Skeletal muscle tissue (tissue), 4 donors: ENCODE measurements around the gene PACRG. TPM values are rescaled to one million over a fixed set of nuclear protein-coding genes. Genes with fewer than 3 reads are reported as not detected.

Experiments
- H3K27ac ChIP-seq: one replicate; pipeline ENCODE4 v1.7.0; 2013; ENCODE audit warnings: mild to moderate bottlenecking, low read depth, low read length, inconsistent platforms
- H3K27me3 ChIP-seq, 3 donors: one replicate each; pipeline ENCODE4 v1.7.0; 2013; ENCODE audit warnings: low read length in 3 of 3; ENCODE audit not compliant: control insufficient read depth in 3 of 3, insufficient read depth in 3 of 3
- H3K36me3 ChIP-seq, 3 donors: one replicate each; pipeline ENCODE4 v1.7.0; 2013; ENCODE audit warnings: low read length in 3 of 3; ENCODE audit not compliant: control insufficient read depth in 3 of 3, insufficient read depth in 3 of 3
- H3K4me1 ChIP-seq, 3 donors: one replicate each; pipeline ENCODE4 v1.7.0; 2013; ENCODE audit warnings: low read length in 3 of 3, mild to moderate bottlenecking in 3 of 3; ENCODE audit not compliant: control insufficient read depth in 3 of 3, insufficient read depth in 3 of 3
- H3K4me3 ChIP-seq, 3 donors: one replicate each; pipeline ENCODE4 v1.7.0; 2013; ENCODE audit warnings: low read length in 3 of 3
- H3K9ac ChIP-seq, 3 donors: one replicate each; pipeline ENCODE4 v1.7.0; 2013; ENCODE audit warnings: low read length in 3 of 3, mild to moderate bottlenecking in 3 of 3, moderate library complexity in 2 of 3, low read depth in 1 of 3
- H3K9me3 ChIP-seq, 3 donors: one replicate each; pipeline ENCODE4 v1.7.0; 2013; ENCODE audit warnings: low read length in 3 of 3; ENCODE audit not compliant: control insufficient read depth in 3 of 3
- total RNA-seq: library from RNA; depleted of rRNA; stranded (reverse); fragments of >200 nt; gene quantifications from one replicate; pipeline ENCODE4 v1.2.3, GENCODE V29; 2014
- donor health status: Osteomylitis.

The PACRG gene
- total RNA-seq, 1 donor from 2014 or later, result 1.0 TPM

- Histone ChIP-seq H3K9ac (no peak overlapping the region), H3K27ac (no peak overlapping the region), H3K36me3 (no peaks in the 10 kb centered on the region), H3K4me1 (peaks cover 0 to 7% (median 2%) of the 10 kb centered on the region in 3 donors), H3K9me3 (no peaks in the 10 kb centered on the region), H3K4me3 (no peak overlapping the region), H3K27me3 (no peaks in the 10 kb centered on the region)
Observed at GRCh38 chr6:162688751-162689345, 38.9 kb upstream of the PACRG start.

GRCh38 chr6:162690158-162690557, 37.6 kb upstream of the PACRG start:
- no peaks in the 10 kb centered on the region for H3K36me3 ChIP-seq
- peaks cover 0 to 7% (median 2%) of the 10 kb centered on the region in 3 donors for H3K4me1 ChIP-seq
- H3K9ac ChIP-seq, result no peak overlapping the region
- H3K4me3 ChIP-seq, result no peak overlapping the region
- no peak overlapping the region for H3K27ac ChIP-seq
- H3K27me3 ChIP-seq, result no peaks in the 10 kb centered on the region
- H3K9me3 ChIP-seq, result no peaks in the 10 kb centered on the region

GRCh38 chr6:162697872-162698403, 29.8 kb upstream of the PACRG start:
- peaks cover 0 to 3% (median 0%) of the 10 kb centered on the region in 3 donors for H3K4me1 ChIP-seq
- no peak overlapping the region for H3K4me3 ChIP-seq
- no peaks in the 10 kb centered on the region for H3K36me3 ChIP-seq
- H3K27ac ChIP-seq, result no peak overlapping the region
- no peaks in the 10 kb centered on the region for H3K9me3 ChIP-seq
- no peak overlapping the region for H3K9ac ChIP-seq
- H3K27me3 ChIP-seq, result no peaks in the 10 kb centered on the region

GRCh38 chr6:162698440-162698839, 29.3 kb upstream of the PACRG start:
- H3K9ac ChIP-seq, result no peak overlapping the region
- no peak overlapping the region for H3K4me3 ChIP-seq

GRCh38 chr6:162699961-162700360, 27.8 kb upstream of the PACRG start:
- H3K4me3 ChIP-seq, result no peak overlapping the region
- H3K4me1 ChIP-seq, result peaks cover 0 to 6% (median 0%) of the 10 kb centered on the region in 3 donors
- H3K9me3 ChIP-seq, result no peaks in the 10 kb centered on the region
- no peaks in the 10 kb centered on the region for H3K27me3 ChIP-seq
- H3K27ac ChIP-seq, result no peak overlapping the region
- H3K9ac ChIP-seq, result no peak overlapping the region
- no peaks in the 10 kb centered on the region for H3K36me3 ChIP-seq

More at GRCh38 chr6:162698440-162698839, 29.3 kb upstream of the PACRG start:
- no peaks in the 10 kb centered on the region for H3K9me3 ChIP-seq
- H3K27me3 ChIP-seq, result no peaks in the 10 kb centered on the region
- no peak overlapping the region for H3K27ac ChIP-seq
- peaks cover 0 to 5% (median 0%) of the 10 kb centered on the region in 3 donors for H3K4me1 ChIP-seq
- H3K36me3 ChIP-seq, result no peaks in the 10 kb centered on the region

GRCh38 chr6:162700966-162701365, 26.8 kb upstream of the PACRG start:
- no peak overlapping the region for H3K27ac ChIP-seq
- no peaks in the 10 kb centered on the region for H3K9me3 ChIP-seq
- H3K4me1 ChIP-seq, result peaks cover 0 to 16% (median 3%) of the 10 kb centered on the region in 3 donors
- H3K9ac ChIP-seq, result no peak overlapping the region
- H3K27me3 ChIP-seq, result no peaks in the 10 kb centered on the region
- no peaks in the 10 kb centered on the region for H3K36me3 ChIP-seq
- no peak overlapping the region for H3K4me3 ChIP-seq

- H3K36me3 ChIP-seq, result no peaks in the 10 kb centered on the region
- H3K9me3 ChIP-seq, result no peaks in the 10 kb centered on the region
- H3K4me1 ChIP-seq, result peaks cover 4 to 16% (median 9%) of the 10 kb centered on the region in 3 donors
- H3K27ac ChIP-seq, result no peak overlapping the region
- H3K4me3 ChIP-seq, result no peak overlapping the region
- no peaks in the 10 kb centered on the region for H3K27me3 ChIP-seq
- H3K9ac ChIP-seq, result no peak overlapping the region
Observed at GRCh38 chr6:162701551-162701950, 26.2 kb upstream of the PACRG start.

- Histone ChIP-seq H3K9ac (no peak overlapping the region), H3K4me3 (no peak overlapping the region), H3K27ac (no peak overlapping the region), H3K9me3 (no peaks in the 10 kb centered on the region), H3K27me3 (no peaks in the 10 kb centered on the region), H3K4me1 (peaks cover 5 to 16% (median 10%) of the 10 kb centered on the region in 3 donors), H3K36me3 (no peaks in the 10 kb centered on the region)
Observed at GRCh38 chr6:162702446-162702845, 25.3 kb upstream of the PACRG start.

GRCh38 chr6:162704001-162704400, 23.8 kb upstream of the PACRG start:
- Histone ChIP-seq H3K27me3 (no peaks in the 10 kb centered on the region), H3K36me3 (no peaks in the 10 kb centered on the region), H3K9ac (no peak overlapping the region), H3K4me3 (no peak overlapping the region), H3K27ac (no peak overlapping the region), H3K9me3 (no peaks in the 10 kb centered on the region), H3K4me1 (peaks cover 5 to 12% (median 10%) of the 10 kb centered on the region in 3 donors)

- H3K9ac ChIP-seq, result peak overlapping the region; percentile 4 to 39 (median 38)
- peak overlapping the region; percentile 1 to 61 (median 18) for H3K4me3 ChIP-seq
- H3K36me3 ChIP-seq, result no peaks in the 10 kb centered on the region
- H3K4me1 ChIP-seq, result peaks cover 11 to 20% (median 12%) of the 10 kb centered on the region in 3 donors
- no peaks in the 10 kb centered on the region for H3K9me3 ChIP-seq
- H3K27ac ChIP-seq, result peak overlapping the region; percentile 54
- no peaks in the 10 kb centered on the region for H3K27me3 ChIP-seq
Observed at GRCh38 chr6:162705736-162706135, 22.0 kb upstream of the PACRG start.
